Activated B cell treated with CpG ODN at 0.5 μM for 24 hours (primary cell): ENCODE results near the gene DOCK1. TPM values are rescaled to one million over a fixed set of nuclear protein-coding genes. Genes with fewer than 3 reads are reported as not detected.

ENCODE experiments used
- ATAC-seq: fragments of 200-7000 bp; cut with Tn5 transposase; one replicate; pipeline ENCODE4 v1.10.0; 2021; ENCODE audit warnings: low read depth, mild to moderate bottlenecking, moderate library complexity
- CTCF ChIA-PET: fragments of 350-600 bp; sonication (Branson Sonifier 250); formaldehyde crosslinking; loops from one replicate; lab custom pipeline; 2021; ENCODE audit warnings: antibody characterized with exemption; lab: Charles Lee
- POLR2A ChIA-PET: fragments of 350-600 bp; sonication (Branson Sonifier 250); formaldehyde crosslinking; loops from one replicate; lab custom pipeline; 2021; ENCODE audit warnings: antibody characterized with exemption; lab: Charles Lee
- DNase-seq: peaks from one replicate; pipeline ENCODE4 v3.0.0; 2022
- H3K27ac Mint-ChIP-seq: one replicate; pipeline ENCODE4 v1.8.0; 2020; ENCODE audit warnings: mixed read lengths
- H3K27me3 Mint-ChIP-seq: one replicate; pipeline ENCODE4 v1.8.0; 2021; ENCODE audit warnings: mixed read lengths
- H3K36me3 Mint-ChIP-seq: one replicate; pipeline ENCODE4 v1.8.0; 2021; ENCODE audit warnings: low read depth, mixed read lengths
- H3K4me1 Mint-ChIP-seq: one replicate; pipeline ENCODE4 v1.8.0; 2021; ENCODE audit warnings: mixed read lengths
- H3K4me3 Mint-ChIP-seq: one replicate; pipeline ENCODE4 v1.8.0; 2020; ENCODE audit warnings: mild to moderate bottlenecking, mixed read lengths
- H3K9me3 Mint-ChIP-seq: one replicate; pipeline ENCODE4 v1.8.0; 2020; ENCODE audit warnings: mixed read lengths
- intact Hi-C: fragments of 100-400 bp; cut with micrococcal nuclease; formaldehyde crosslinking; loops from one replicate; pipeline ENCODE4 v1.15.1; 2024
- total RNA-seq: library from RNA; stranded (reverse); gene quantifications from 2 replicates; pipeline ENCODE4 v1.2.3, GENCODE V29; 2022
- TF ChIP-seq, protein P1 (sequence below): fragments of 200-600 bp; IDR thresholded peaks from one replicate; pipeline ENCODE4 v1.8.0; 2022; ENCODE audit warnings: antibody characterized with exemption, mild to moderate bottlenecking

The DOCK1 gene
- total RNA-seq, 1 donor from 2014 or later, result not detected

DNA sequence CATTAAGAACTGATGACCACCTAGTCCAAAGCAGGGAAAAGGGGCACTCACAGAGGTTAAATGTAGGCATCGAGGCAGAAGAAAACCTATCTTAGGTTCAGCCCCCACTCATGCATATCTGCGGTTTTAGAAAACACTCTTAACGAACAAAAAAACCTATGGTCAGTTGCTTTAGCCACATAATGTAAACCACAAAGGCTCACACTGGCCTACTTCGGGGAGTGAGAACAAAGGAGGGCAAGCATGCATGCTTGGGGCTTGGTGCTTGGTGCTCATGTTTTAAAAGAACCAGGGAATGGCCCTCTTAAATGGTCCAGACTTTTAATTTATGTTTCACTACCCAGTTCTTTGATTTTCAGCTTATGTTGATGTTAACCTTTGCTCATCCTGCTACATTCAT is 276.9 kb downstream of the DOCK1 start:
- H3K9me3 Mint-ChIP-seq, result peaks cover 4% of the 10 kb centered on the region
- CTCF ChIA-PET, result no interaction called here
- no peaks in the 10 kb centered on the region for H3K27me3 Mint-ChIP-seq
- ATAC-seq (no peak), DNase-seq (no peak)
- H3K36me3 Mint-ChIP-seq, result no peaks in the 10 kb centered on the region
- intact Hi-C loops, result no loop called here
- no peak overlapping the region for H3K27ac Mint-ChIP-seq
- H3K4me1 Mint-ChIP-seq, result no peaks in the 10 kb centered on the region
- POLR2A ChIA-PET, result no interaction called here
- no peak overlapping the region for H3K4me3 Mint-ChIP-seq
- TF ChIP-seq, protein P1, sequence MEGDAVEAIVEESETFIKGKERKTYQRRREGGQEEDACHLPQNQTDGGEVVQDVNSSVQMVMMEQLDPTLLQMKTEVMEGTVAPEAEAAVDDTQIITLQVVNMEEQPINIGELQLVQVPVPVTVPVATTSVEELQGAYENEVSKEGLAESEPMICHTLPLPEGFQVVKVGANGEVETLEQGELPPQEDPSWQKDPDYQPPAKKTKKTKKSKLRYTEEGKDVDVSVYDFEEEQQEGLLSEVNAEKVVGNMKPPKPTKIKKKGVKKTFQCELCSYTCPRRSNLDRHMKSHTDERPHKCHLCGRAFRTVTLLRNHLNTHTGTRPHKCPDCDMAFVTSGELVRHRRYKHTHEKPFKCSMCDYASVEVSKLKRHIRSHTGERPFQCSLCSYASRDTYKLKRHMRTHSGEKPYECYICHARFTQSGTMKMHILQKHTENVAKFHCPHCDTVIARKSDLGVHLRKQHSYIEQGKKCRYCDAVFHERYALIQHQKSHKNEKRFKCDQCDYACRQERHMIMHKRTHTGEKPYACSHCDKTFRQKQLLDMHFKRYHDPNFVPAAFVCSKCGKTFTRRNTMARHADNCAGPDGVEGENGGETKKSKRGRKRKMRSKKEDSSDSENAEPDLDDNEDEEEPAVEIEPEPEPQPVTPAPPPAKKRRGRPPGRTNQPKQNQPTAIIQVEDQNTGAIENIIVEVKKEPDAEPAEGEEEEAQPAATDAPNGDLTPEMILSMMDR, result no peak

GRCh38 chr10:127184582-127184981 is 279.4 kb downstream of the DOCK1 start:
- ChIA-PET POLR2A (no interaction called here), CTCF (no interaction called here)
- Mint-ChIP-seq H3K4me3 (no peak overlapping the region), H3K27ac (no peak overlapping the region), H3K27me3 (no peaks in the 10 kb centered on the region), H3K4me1 (no peaks in the 10 kb centered on the region), H3K9me3 (peaks cover 4% of the 10 kb centered on the region), H3K36me3 (no peaks in the 10 kb centered on the region)
- ATAC-seq (no peak), DNase-seq (no peak)
- intact Hi-C loops, result no loop called here
- TF ChIP-seq, protein P1, result no peak

DNA sequence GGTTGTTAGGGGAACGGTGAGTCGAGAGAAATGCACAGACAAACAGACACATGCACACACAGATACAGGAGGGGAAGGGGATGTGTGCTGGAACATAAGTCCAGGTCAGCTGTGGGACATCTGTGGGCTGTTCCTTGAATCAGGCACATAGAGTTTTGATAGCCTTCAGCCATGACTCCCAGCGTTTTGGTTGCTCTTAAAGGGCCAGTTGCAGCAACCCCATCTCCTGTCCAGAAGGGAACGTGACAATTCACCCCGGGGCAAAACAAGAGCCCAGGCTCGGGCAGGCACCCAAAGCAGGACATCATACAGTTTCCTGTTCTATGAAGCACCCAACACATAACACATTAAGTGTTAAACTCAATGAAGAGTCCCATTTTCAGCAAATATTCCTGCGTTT is 281.6 kb downstream of the DOCK1 start:
- Mint-ChIP-seq H3K9me3 (peaks cover 4% of the 10 kb centered on the region), H3K27me3 (no peaks in the 10 kb centered on the region), H3K36me3 (no peaks in the 10 kb centered on the region), H3K27ac (no peak overlapping the region), H3K4me1 (no peaks in the 10 kb centered on the region), H3K4me3 (no peak overlapping the region)
- DNase-seq (no peak), ATAC-seq (no peak)
- TF ChIP-seq, protein P1, result no peak
- ChIA-PET POLR2A (no interaction called here), CTCF (no interaction called here)
- intact Hi-C loops, result no loop called here

DNA sequence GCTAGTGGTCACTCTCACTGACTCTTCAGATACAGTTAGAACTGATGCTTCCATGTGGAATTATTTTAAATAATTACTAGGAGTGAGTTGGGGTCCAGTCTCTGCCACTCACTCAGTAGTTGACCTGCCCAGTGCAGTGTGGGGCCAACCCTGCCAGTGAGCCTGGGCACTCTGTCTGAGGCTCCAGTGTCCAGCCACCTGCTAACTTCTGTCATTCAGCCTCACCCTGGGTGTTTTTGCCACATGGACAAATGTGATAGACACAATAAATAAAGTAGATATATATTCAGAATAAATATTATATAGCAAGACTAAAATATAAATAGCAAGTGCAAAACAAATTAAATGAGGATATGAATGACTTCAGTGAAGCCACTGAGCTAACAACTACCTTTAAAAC is 284.0 kb downstream of the DOCK1 start:
- no peak for DNase-seq
- peaks cover 10% of the 10 kb centered on the region for H3K27me3 Mint-ChIP-seq
- POLR2A ChIA-PET, result no interaction called here
- H3K4me3 Mint-ChIP-seq, result no peak overlapping the region
- no peak overlapping the region for H3K27ac Mint-ChIP-seq
- CTCF ChIA-PET, result interaction anchor here (0.5 kb wide), 1 partner anchor 141 kb away, joined by 3 read pairs; no protein-coding TSS in a partner anchor
- TF ChIP-seq, protein P1, result no peak
- ATAC-seq, result no peak
- intact Hi-C loops, result no loop called here
- peaks cover 4% of the 10 kb centered on the region for H3K9me3 Mint-ChIP-seq
- H3K36me3 Mint-ChIP-seq, result no peaks in the 10 kb centered on the region
- H3K4me1 Mint-ChIP-seq, result no peaks in the 10 kb centered on the region

GRCh38 chr10:127190427-127190826 is 285.2 kb downstream of the DOCK1 start:
- Mint-ChIP-seq H3K27ac (no peak overlapping the region), H3K4me3 (no peak overlapping the region), H3K4me1 (no peaks in the 10 kb centered on the region), H3K36me3 (no peaks in the 10 kb centered on the region), H3K27me3 (peaks cover 17% of the 10 kb centered on the region), H3K9me3 (peaks cover 3% of the 10 kb centered on the region)
- intact Hi-C loops, result no loop called here
- CTCF ChIA-PET, result no interaction called here
- TF ChIP-seq, protein P1, result no peak
- no peak for DNase-seq
- no peak for ATAC-seq
- POLR2A ChIA-PET, result no interaction called here
